GM18499 (cell line): ENCODE measurements around the gene RBFOX2.
"Not testable (repeated sequence)": the region's sequence is repeated elsewhere in the genome, so short reads cannot be mapped to it uniquely, and the experiment has no call there.

Experiments used
- ATAC-seq: cut with Tn5 transposase; IDR thresholded peaks from one replicate; pipeline ENCODE4 v1.9.1; 2021; ENCODE audit warnings: moderate number of reproducible peaks; ENCODE audit not compliant: insufficient read depth, unreplicated experiment

RBFOX2 gene

DNA sequence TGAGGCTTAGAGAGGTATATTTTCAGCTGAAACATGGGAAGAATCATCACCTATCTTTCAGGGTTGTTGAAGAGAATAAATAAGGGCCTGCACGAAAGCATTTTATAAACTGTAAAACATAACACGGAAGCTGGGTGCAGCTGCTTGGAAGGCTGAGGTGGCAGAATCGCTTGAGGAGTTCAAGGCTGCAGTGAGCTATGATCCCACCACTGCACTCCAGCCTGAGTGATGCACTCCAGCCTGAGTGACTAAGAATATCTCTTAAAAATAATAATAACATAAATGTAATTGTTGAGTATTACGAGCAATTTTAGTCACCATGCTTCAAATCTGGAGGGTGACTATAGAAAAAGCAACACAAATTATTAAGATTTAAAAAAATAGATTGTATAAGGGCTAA, 16.3 kb downstream of the RBFOX2 start:
- ATAC-seq, result no peak

DNA sequence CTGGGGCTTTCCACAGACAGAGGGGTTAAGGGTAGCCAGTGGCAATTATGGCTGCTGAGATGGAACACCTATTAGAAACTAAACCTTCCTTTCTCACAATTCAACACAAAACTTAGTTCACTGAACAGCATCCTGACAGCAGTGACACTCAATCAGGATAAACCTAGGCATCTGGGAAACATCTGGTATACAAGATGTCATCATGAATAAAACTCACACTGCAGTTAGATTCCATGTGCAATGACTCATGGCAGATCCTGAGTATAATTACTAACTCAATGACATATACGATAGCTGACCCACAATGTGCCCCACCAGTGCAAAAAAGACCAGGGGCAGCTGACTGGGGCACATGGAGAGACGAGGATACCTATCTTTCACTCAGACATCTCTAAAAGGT, 17.7 kb downstream of the RBFOX2 start:
- no peak for ATAC-seq

DNA sequence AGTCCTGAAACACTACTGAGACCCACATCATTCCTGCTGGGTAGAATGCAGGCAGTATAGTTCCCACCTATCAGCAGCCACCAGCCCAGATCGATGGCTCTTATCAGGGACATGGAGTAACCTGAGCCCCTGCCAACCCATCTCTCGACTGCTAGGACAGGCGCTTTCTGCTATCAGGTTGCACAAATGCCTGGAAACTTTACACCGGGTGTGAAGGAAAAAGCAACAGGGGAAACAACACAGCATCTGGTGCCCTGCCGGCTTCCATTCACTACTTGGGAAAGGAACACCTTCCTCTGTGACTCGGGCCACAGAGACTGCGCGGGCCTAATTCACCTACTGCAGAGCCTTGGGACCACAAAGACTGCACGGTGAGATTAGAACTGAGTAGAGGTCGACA, 18.5 kb downstream of the RBFOX2 start:
- no peak for ATAC-seq

- no peak for ATAC-seq
These were observed 19.5 kb downstream of the RBFOX2 start for GRCh38 chr22:36009085-36009484.

DNA sequence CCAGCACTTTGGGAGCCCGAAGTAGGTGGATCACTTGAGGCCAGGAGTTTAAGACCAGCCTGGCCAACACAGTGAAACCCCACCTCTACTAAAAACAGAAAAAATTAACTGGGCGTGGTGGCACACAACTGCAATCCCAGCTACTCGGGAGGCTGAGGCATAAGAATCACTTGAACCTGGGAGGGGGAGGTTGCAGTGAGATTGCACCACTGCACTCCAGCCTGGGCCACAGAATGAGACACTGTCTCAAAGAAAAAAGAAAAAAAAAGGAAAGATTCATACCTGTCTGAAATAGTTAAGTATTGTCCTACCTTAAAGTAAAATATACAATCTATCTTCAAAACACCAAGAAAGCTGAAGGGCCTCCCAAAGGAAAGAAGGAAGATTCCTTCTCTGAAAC, 20.1 kb downstream of the RBFOX2 start:
- ATAC-seq, result no peak

DNA sequence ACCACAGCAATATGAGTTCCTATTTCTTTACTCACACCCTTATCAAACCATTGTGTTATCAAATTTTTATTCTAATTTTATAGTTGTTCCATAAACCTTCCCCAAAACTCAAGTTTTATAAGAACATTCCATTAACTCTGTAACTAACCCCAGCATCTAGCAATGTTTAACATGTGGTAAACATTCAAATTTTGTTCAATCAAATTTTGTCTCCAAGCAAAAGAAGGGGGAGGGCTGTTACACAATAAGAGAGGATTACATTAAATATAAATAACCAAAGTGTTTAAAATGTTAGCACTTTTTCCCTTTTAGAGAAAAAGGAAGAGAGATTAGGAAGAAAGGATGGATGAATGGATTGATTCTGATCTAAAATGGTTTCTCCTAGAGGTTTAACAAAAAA, 20.5 kb downstream of the RBFOX2 start:
- no peak for ATAC-seq

DNA sequence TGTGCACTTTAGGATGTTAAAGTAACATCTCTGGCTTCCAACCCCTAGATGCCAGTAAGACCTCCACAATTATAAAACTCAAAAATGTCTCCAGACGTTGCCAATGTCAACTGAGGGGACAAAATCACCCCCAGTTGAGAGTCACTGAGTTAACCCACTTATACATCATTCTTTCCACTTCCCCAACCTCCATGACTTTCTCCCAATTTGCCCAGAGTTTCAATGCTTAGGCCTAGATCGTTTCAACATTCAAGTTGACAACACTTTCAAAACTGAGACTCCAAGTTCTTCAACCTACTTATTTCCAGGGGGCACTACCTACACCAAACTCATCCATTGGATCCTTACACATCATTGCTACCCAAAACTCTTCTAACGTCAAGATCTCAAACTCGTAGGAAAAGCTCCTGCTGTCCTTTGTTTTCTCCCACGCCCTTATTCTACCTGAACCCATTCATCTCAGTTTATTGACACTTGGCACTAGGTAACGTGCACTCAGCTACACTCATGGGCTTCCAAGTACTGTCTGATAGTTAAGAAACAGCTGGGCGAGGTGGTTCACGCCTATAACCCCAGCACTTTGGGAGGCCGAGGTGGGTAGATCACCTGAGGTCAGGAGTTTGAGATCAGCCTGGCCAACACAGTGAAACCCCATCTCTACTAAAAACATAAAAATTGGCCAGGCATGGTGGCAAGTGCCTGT, 24.5 kb downstream of the RBFOX2 start:
- ATAC-seq, result no peak

- no peak for ATAC-seq
These were observed 25.8 kb downstream of the RBFOX2 start for GRCh38 chr22:36002718-36003260.

GRCh38 chr22:36002084-36002483, 26.5 kb downstream of the RBFOX2 start:
- ATAC-seq, result no peak

DNA sequence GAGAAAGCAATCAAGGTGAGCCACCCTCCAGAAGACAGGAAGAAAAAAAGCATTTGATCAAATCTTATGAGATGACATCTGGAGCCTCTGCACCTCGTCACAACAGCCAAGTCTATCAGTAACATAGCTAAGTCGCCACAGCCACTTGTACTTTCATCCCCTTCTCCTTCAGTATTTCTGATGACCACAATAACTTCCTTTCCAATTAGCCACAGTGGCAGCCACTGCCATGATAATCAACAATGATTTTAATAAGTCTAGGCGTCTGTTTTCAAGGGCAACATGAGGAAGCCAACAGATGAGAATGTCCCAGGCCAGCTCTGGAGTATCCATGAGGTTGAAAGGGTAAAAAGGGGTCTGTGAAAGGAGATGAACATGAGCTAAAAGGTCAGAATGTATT, 29.9 kb downstream of the RBFOX2 start:
- ATAC-seq, result no peak

DNA sequence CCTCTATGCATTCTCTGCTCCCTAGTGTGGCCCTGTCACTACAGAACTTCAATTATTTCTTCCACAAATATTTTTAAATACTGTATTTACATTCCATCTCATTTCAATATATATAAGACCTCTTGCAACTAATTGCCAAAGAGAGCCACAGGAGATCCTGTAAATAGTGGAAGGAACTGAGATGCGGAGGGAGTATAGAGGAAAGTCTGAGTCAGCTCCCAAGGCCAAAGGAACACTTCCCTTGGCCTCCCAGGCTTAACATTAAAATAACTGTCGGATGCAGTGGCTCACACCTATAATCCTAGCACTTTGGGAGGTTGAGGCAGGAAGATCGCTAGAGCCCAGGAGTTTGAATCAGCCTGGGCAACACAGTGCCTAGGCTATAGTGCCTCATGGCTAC, 31.2 kb downstream of the RBFOX2 start:
- ATAC-seq, result no peak

DNA sequence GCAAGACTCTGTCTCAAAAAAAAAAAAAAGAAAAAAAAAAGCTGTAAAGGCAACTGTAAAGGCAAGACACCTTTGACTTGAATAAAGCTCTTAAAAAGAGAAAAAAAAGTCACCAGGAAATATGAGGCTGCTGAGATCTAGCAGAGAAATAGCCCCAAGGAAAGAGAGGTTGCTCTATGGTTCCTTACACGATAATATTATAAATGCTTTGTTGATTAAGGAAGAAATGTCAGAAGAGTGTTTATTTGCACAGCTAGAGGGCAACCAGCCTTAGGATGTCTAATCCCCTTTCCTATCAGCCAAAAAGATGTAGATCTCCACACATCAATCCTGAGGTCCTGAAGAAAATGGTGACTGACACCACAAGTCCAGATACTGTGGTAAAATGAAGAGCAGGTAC, 32.0 kb downstream of the RBFOX2 start:
- ATAC-seq, result no peak

DNA sequence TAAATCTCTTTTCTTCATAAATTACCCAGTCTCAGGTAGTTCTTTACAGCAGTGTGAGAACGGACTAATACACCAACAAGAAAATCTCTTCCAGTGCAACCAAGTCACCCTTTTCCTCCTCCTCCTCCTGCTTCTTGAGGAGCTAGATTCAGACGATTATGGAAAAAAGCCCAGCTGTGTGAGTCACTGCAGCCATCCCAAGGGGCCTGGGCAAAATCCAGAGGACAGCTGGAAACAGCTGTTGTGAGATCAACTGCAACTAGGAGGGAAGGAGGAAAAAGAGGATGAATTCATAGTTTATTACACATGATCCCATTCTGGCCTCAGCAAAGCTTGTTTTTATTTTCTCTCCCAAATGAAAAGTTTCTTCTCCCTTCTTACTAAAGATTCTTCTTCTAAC, 32.9 kb downstream of the RBFOX2 start:
- ATAC-seq, result no peak

DNA sequence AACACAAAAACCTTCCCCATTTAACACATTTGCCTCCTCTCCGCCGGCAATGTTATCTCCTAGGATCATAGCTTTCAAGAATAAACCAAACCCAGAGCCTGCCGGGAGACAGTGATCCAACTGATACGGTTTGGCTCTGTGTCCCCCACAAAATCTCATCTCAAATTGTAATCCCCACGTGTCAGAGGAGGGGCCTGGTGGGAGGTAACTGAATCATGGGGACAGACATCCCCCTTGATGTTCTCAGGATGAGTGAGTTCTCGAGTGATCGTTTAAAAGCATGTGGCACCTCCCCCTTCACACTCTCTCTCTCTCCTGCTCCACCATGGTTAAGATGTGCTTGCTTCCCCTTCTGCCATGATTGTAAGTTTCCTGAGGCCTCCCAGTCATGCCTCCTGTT, 33.3 kb downstream of the RBFOX2 start:
- no peak for ATAC-seq

GRCh38 chr22:35993727-35994126, 34.9 kb downstream of the RBFOX2 start:
- ATAC-seq, result not testable (repeated sequence)

DNA sequence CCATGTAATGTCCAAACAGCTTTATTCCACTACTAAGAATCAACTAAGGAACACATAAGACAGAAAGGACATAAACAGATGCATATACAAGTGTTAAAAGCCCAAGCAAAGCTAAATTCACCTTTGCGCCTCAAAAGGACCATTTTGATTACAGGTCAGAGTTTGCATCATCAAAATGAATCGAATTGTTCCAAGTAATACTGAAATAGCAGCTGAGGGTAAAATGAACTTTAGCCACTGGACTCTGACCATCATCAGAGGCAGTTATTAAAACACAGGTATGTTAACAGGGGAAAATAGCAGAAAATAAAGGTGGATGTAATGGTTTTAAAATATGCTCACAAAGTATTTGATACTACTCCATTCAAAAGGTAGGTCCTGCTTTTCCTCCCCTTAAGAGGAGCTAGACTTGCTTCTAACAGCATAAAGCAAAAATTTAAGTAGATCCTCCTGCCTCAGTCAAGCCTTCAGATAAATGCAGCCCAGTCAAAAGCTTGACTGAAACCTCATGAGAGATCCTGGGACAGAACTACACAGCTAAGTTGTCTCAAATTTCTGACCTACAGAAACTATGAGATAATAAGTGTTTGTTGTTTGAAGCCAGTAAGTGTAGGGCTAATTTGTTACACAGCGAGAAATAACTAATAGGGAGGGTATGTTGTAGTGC, 35.4 kb downstream of the RBFOX2 start:
- ATAC-seq, result no peak

GRCh38 chr22:35991168-35991567, 37.5 kb downstream of the RBFOX2 start:
- no peak for ATAC-seq

- ATAC-seq, result no peak
These were observed 40.6 kb downstream of the RBFOX2 start for GRCh38 chr22:35988030-35988429.

- ATAC-seq, result no peak
These were observed 41.1 kb downstream of the RBFOX2 start for GRCh38 chr22:35987487-35987886.

GRCh38 chr22:35986088-35986487, 42.5 kb downstream of the RBFOX2 start:
- no peak for ATAC-seq

- ATAC-seq, result no peak
These were observed 43.3 kb downstream of the RBFOX2 start for GRCh38 chr22:35985371-35985770.
